ENCODE measurements around the gene ZKSCAN3.

GRCh38 chr6:28380381-28380780 lies 30.6 kb downstream of the ZKSCAN3 start:
- TF ChIP-seq POLR2A (IDR thresholded peaks at IDR 0.05): no peak
- TF ChIP-seq, protein P1, sequence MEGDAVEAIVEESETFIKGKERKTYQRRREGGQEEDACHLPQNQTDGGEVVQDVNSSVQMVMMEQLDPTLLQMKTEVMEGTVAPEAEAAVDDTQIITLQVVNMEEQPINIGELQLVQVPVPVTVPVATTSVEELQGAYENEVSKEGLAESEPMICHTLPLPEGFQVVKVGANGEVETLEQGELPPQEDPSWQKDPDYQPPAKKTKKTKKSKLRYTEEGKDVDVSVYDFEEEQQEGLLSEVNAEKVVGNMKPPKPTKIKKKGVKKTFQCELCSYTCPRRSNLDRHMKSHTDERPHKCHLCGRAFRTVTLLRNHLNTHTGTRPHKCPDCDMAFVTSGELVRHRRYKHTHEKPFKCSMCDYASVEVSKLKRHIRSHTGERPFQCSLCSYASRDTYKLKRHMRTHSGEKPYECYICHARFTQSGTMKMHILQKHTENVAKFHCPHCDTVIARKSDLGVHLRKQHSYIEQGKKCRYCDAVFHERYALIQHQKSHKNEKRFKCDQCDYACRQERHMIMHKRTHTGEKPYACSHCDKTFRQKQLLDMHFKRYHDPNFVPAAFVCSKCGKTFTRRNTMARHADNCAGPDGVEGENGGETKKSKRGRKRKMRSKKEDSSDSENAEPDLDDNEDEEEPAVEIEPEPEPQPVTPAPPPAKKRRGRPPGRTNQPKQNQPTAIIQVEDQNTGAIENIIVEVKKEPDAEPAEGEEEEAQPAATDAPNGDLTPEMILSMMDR (IDR thresholded peaks at IDR 0.05): no peak
- TF ChIP-seq POLR2AphosphoS5 (IDR thresholded peaks at IDR 0.05): no peak
